Gastrocnemius medialis (tissue), 4 donors: Measurements from ENCODE around the gene ABCC12.

Experiments used
- CTCF ChIP-seq, 5 experiments: fragments of 450-650 bp in 3 of 5; fragments of 200-600 bp in 2 of 5; sonication (generic) in 2 of 5; IDR thresholded peaks in 4 of 5; conservative IDR thresholded peaks in 1 of 5; 1 replicate in 4 of 5; 2 replicates in 1 of 5; pipeline ENCODE4 v1.5.1; 2016 to 2019; ENCODE audit warnings: antibody characterized with exemption in 5 of 5, mild to moderate bottlenecking in 3 of 5, moderate library complexity in 3 of 5
- POLR2A ChIP-seq, 2 donors: fragments of 450-650 bp; IDR thresholded peaks; one replicate each; pipeline ENCODE4 v1.6.1; 2017; ENCODE audit warnings: antibody characterized with exemption in 2 of 2, mild to moderate bottlenecking in 2 of 2, moderate library complexity in 2 of 2

GRCh38 chr16:48155926-48156789 lies at the start of gene ABCC12:
- TF ChIP-seq CTCF (IDR thresholded peaks at IDR 0.05 in 4 of 5, conservative IDR thresholded peaks at IDR 0.05 in 1 of 5) (no peak), POLR2A (IDR thresholded peaks at IDR 0.05) (no peak)
